CD4-positive, alpha-beta T cell (primary cell): ENCODE measurements around the gene SND1. TPM values are rescaled to one million over a fixed set of nuclear protein-coding genes. Genes with fewer than 3 reads are reported as not detected.

Source experiments
- ATAC-seq: fragments of 200-7000 bp; cut with Tn5 transposase; one replicate; pipeline ENCODE4 v1.10.0; 2022; ENCODE audit warnings: mild to moderate bottlenecking; ENCODE audit not compliant: poor library complexity
- CTCF ChIA-PET: fragments of 350-600 bp; sonication (Branson Sonifier 250); formaldehyde crosslinking; loops from one replicate; lab custom pipeline; 2021; ENCODE audit warnings: antibody characterized with exemption, inconsistent platforms; lab: Charles Lee
- POLR2A ChIA-PET: fragments of 350-600 bp; sonication (Branson Sonifier 250); formaldehyde crosslinking; loops from one replicate; lab custom pipeline; 2021; ENCODE audit warnings: antibody characterized with exemption, inconsistent platforms; lab: Charles Lee
- DNase-seq, 14 experiments: peaks; one replicate each; pipeline ENCODE4 v3.0.0-alpha.2; 2013 to 2020; ENCODE audit warnings: mixed read lengths in 2 of 14
- H3K27ac ChIP-seq, 2 donors: one replicate each; pipeline versions ENCODE4 v1.5.1 to v1.7.0; 2013; ENCODE audit warnings: low read length in 2 of 2, low read depth in 1 of 2, mild to moderate bottlenecking in 1 of 2
- H3K27me3 ChIP-seq, 2 experiments: 1 replicate in 1 of 2; 2 replicates in 1 of 2; pipeline versions ENCODE4 v1.6.1 to v1.7.0; 2013; ENCODE audit warnings: low read length in 2 of 2, control low read depth in 1 of 2, mild to moderate bottlenecking in 1 of 2, moderate library complexity in 1 of 2; ENCODE audit not compliant: insufficient read depth in 2 of 2, control insufficient read depth in 1 of 2
- H3K36me3 ChIP-seq: one replicate; pipeline ENCODE4 v1.6.1; 2013; ENCODE audit warnings: low read length, control low read depth; ENCODE audit not compliant: insufficient read depth
- H3K4me1 ChIP-seq: one replicate; pipeline ENCODE4 v1.6.1; 2013; ENCODE audit warnings: low read length, control low read depth; ENCODE audit not compliant: insufficient read depth
- H3K4me3 ChIP-seq: one replicate; pipeline ENCODE4 v1.5.1; 2013; ENCODE audit warnings: mild to moderate bottlenecking, low read length, moderate library complexity
- H3K9me3 ChIP-seq, 2 experiments: 1 replicate in 1 of 2; 2 replicates in 1 of 2; pipeline versions ENCODE4 v1.6.1 to v1.7.0; 2013; ENCODE audit warnings: low read length in 2 of 2, mild to moderate bottlenecking in 2 of 2, control low read depth in 1 of 2, moderate library complexity in 1 of 2; ENCODE audit not compliant: control insufficient read depth in 1 of 2, insufficient read depth in 1 of 2
- H3K27ac Mint-ChIP-seq: one replicate; pipeline ENCODE4 v1.8.0; 2020; ENCODE audit warnings: mixed read lengths
- H3K27me3 Mint-ChIP-seq: one replicate; pipeline ENCODE4 v1.8.0; 2021; ENCODE audit warnings: mixed read lengths
- H3K36me3 Mint-ChIP-seq: one replicate; pipeline ENCODE4 v1.8.0; 2021; ENCODE audit warnings: low read depth, mixed read lengths
- H3K4me1 Mint-ChIP-seq: one replicate; pipeline ENCODE4 v1.8.0; 2021; ENCODE audit warnings: low read depth, mixed read lengths
- H3K4me3 Mint-ChIP-seq: one replicate; pipeline ENCODE4 v1.8.0; 2020; ENCODE audit warnings: mild to moderate bottlenecking, mixed read lengths
- H3K9me3 Mint-ChIP-seq: one replicate; pipeline ENCODE4 v1.8.0; 2020; ENCODE audit warnings: mixed read lengths
- intact Hi-C, 2 experiments: fragments of 100-400 bp; cut with DNase I in 1 of 2; cut with micrococcal nuclease in 1 of 2; formaldehyde crosslinking; loops; one replicate each; pipeline versions ENCODE4 v1.15.1 to v1.9.0; 2023 to 2025; cut with DNase I, micrococcal nuclease
- total RNA-seq, 174 experiments: library from RNA in 2 of 174; stranded (reverse) in 2 of 174; gene quantifications; one replicate each; pipeline ENCODE4 v1.2.3 and lab custom pipeline; 2021 to 2026
- TF ChIP-seq, protein P1 (sequence below): fragments of 200-600 bp; IDR thresholded peaks from one replicate; pipeline ENCODE4 v1.8.0; 2022; ENCODE audit warnings: antibody characterized with exemption, mild to moderate bottlenecking

Gene SND1
- total RNA-seq, 2 experiments from 2014 or later: 104 to 113 TPM

DNA sequence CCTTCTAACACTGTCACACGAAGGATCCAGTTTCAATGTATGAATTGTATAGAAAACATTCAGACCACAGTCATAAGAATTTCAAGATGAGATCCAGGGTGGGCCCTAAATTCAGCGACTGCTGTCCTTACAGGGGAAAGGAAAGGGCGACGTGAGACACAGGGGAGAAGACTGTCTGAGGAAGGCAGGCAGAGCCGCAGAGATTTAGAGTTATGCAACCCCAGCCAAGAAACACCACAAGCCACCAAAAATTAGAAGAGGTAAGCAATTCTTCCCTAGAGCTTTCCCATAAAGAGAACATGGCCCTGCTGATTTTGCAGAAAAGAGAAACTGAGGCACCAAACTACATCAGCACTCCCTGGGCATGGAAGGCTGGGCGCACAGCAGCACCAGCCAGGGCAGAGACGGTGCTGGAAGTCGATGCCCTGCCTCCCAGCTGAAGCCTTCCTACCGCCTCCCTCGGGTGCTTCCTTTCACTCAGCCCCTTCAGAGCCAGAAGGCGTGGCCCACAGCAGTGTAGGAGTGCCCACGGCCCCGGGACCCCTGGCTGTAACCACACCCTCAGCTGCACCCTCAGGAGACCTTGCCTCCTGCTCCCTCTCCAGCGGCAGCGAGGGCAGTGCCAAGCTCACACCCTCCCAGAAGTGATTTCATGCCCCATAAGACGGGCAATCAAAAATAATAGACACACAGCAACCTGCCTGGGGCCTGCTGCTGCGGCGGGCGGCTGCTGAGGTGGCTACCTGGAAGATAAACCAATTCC, 460.2 kb downstream of the SND1 start:
- intact Hi-C loops: no loop called here
- Mint-ChIP-seq H3K36me3 (no peaks in the 10 kb centered on the region), H3K27ac (peak overlapping the region; percentile 89), H3K9me3 (no peaks in the 10 kb centered on the region), H3K4me1 (peaks cover 68% of the 10 kb centered on the region), H3K27me3 (no peaks in the 10 kb centered on the region), H3K4me3 (peak overlapping the region; percentile 70)
- Histone ChIP-seq H3K9me3 (no peaks in the 10 kb centered on the region), H3K36me3 (no peaks in the 10 kb centered on the region), H3K4me1 (peaks cover 58% of the 10 kb centered on the region), H3K27ac (no peak overlapping the region), H3K4me3 (no peak overlapping the region), H3K27me3 (no peaks in the 10 kb centered on the region)
- no peak for ATAC-seq
- no peak for DNase-seq
- POLR2A ChIA-PET: interaction anchor here (0.9 to 1.7 kb wide), 3 partner anchors 8 to 10 kb away, joined by 3 to 6 read pairs (median 5); no protein-coding TSS in a partner anchor
- TF ChIP-seq, protein P1, sequence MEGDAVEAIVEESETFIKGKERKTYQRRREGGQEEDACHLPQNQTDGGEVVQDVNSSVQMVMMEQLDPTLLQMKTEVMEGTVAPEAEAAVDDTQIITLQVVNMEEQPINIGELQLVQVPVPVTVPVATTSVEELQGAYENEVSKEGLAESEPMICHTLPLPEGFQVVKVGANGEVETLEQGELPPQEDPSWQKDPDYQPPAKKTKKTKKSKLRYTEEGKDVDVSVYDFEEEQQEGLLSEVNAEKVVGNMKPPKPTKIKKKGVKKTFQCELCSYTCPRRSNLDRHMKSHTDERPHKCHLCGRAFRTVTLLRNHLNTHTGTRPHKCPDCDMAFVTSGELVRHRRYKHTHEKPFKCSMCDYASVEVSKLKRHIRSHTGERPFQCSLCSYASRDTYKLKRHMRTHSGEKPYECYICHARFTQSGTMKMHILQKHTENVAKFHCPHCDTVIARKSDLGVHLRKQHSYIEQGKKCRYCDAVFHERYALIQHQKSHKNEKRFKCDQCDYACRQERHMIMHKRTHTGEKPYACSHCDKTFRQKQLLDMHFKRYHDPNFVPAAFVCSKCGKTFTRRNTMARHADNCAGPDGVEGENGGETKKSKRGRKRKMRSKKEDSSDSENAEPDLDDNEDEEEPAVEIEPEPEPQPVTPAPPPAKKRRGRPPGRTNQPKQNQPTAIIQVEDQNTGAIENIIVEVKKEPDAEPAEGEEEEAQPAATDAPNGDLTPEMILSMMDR: no peak
- CTCF ChIA-PET: no interaction called here

DNA sequence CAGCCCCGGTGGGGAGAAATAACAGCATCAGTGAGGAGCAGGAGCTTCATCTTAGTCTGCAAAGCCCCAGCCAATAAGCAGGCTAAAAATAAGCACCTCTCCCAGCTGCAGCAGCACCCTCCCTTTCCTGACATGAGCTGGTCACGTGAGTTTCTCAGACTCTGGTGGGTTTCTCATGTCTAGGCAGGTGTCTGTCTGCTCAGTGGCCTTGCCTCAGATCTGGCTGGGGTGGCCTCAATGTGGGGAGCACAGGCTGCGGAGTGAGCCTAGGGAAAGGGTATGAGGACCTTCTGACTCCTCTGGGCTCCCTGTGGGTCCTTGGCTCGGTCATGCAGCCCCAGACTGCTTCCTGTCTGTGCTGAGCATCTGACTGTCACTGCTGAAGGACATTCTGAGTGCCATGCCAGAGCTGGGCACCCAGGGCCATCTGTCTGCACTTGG, 460.8 kb downstream of the SND1 start:
- peak overlapping the region; percentile 89 for H3K27ac Mint-ChIP-seq
- intact Hi-C loops: no loop called here
- DNase-seq: no peak
- TF ChIP-seq, protein P1: no peak
- H3K36me3 Mint-ChIP-seq: no peaks in the 10 kb centered on the region
- ChIA-PET CTCF (no interaction called here), POLR2A (interaction anchor here (0.9 to 1.0 kb wide), 2 partner anchors 9 to 10 kb away, joined by 3 to 5 read pairs; no protein-coding TSS in a partner anchor)
- H3K9me3 Mint-ChIP-seq: no peaks in the 10 kb centered on the region
- Histone ChIP-seq H3K27me3 (no peaks in the 10 kb centered on the region), H3K4me1 (peaks cover 52% of the 10 kb centered on the region), H3K4me3 (no peak overlapping the region), H3K27ac (no peak overlapping the region), H3K36me3 (no peaks in the 10 kb centered on the region), H3K9me3 (no peaks in the 10 kb centered on the region)
- no peak for ATAC-seq
- peak overlapping the region; percentile 70 for H3K4me3 Mint-ChIP-seq
- peaks cover 67% of the 10 kb centered on the region for H3K4me1 Mint-ChIP-seq
- H3K27me3 Mint-ChIP-seq: no peaks in the 10 kb centered on the region

DNA sequence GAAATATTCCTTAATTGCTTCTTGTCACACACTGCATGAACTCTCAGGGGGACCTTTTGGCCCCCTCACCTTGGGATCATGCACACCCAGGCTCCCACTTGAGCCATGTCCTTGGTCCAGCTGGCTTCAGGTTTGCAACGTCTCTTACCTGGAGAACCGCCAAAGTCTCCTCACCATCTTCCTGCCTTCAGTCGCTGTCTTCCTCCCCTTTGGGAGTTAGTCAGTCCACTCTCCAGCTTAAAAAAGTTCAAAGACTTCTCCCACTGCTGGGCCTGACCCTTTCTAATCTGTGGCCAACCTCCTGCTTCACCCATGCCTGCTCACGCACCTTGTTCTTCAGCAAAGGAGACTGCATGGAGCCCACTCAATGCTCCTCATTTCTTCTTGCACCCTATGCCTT, 461.8 kb downstream of the SND1 start:
- Mint-ChIP-seq H3K4me3 (no peak overlapping the region), H3K27me3 (no peaks in the 10 kb centered on the region), H3K4me1 (peaks cover 58% of the 10 kb centered on the region), H3K9me3 (no peaks in the 10 kb centered on the region), H3K27ac (peak overlapping the region; percentile 68), H3K36me3 (no peaks in the 10 kb centered on the region)
- Histone ChIP-seq H3K4me3 (no peak overlapping the region), H3K27ac (no peak overlapping the region), H3K27me3 (no peaks in the 10 kb centered on the region), H3K9me3 (no peaks in the 10 kb centered on the region), H3K4me1 (peaks cover 43% of the 10 kb centered on the region), H3K36me3 (no peaks in the 10 kb centered on the region)
- CTCF ChIA-PET: no interaction called here
- intact Hi-C loops: no loop called here
- ATAC-seq (no peak), DNase-seq (no peak)
- TF ChIP-seq, protein P1: no peak
- POLR2A ChIA-PET: no interaction called here
